ENCODE measurements around the gene RGS7. TPM values are rescaled to one million over a fixed set of nuclear protein-coding genes. Genes with fewer than 3 reads are reported as not detected.

RGS7 gene
- total and polyA plus RNA-seq, 2 experiments from 2014 or later, result 0.22 to 0.73 TPM

DNA sequence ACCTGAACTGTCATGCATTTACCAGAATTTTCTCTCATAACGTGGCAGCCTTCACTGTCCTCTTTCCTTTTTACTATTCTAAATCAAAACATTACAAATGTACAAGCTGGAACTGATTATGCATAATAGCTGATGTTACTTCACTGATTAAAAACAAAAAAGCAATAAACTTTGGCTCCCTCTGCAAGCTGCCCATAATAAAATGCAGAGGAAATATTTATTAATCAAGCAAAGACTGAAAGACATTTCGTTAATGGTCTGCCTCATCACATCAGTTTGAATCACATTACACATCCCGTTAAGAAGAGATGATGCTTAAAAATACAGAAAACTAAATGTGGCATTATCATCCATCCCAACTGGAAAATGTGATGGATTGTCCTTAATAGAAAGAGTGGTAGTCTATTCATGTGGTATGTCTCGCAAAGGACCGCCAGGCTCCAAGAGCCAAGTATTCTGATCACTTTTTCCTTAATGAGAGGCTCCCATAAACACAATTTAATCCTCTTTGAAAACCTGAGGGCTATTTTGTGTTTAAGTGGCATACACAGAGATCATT is 225.3 kb downstream of the RGS7 start:
- Histone ChIP-seq H3K4me1 (ENCODE audit: insufficient read depth) (no peaks in the 10 kb centered on the region), H2AFZ (no peak overlapping the region), H4K20me1 (ENCODE audit: insufficient read depth, poor library complexity, severe bottlenecking) (no peaks in the 10 kb centered on the region), H3K27ac (no peak overlapping the region), H3K4me3 (no peak overlapping the region), H3K9me3 (ENCODE audit: low read depth) (no peaks in the 10 kb centered on the region), H3K4me2 (no peak overlapping the region), H3K9me2 (replicated peaks; ENCODE audit: insufficient read depth) (no peaks in the 10 kb centered on the region), H3K27me3 (no peaks in the 10 kb centered on the region), H3K79me2 (no peaks in the 10 kb centered on the region), H3K36me3 (replicated peaks; ENCODE audit: insufficient read depth, low read depth) (no peaks in the 10 kb centered on the region)
- 73% methylated on average over 5 of the region's 5 CpGs for WGBS (ENCODE audit: low lambda C conversion rate, missing lambda C conversion rate)
- TF ChIP-seq, protein P1, sequence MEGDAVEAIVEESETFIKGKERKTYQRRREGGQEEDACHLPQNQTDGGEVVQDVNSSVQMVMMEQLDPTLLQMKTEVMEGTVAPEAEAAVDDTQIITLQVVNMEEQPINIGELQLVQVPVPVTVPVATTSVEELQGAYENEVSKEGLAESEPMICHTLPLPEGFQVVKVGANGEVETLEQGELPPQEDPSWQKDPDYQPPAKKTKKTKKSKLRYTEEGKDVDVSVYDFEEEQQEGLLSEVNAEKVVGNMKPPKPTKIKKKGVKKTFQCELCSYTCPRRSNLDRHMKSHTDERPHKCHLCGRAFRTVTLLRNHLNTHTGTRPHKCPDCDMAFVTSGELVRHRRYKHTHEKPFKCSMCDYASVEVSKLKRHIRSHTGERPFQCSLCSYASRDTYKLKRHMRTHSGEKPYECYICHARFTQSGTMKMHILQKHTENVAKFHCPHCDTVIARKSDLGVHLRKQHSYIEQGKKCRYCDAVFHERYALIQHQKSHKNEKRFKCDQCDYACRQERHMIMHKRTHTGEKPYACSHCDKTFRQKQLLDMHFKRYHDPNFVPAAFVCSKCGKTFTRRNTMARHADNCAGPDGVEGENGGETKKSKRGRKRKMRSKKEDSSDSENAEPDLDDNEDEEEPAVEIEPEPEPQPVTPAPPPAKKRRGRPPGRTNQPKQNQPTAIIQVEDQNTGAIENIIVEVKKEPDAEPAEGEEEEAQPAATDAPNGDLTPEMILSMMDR (IDR thresholded peaks at IDR 0.05; ENCODE audit: poor library complexity), result no peak
- no peak for TF ChIP-seq EZH2 (IDR thresholded peaks at IDR 0.05; ENCODE audit: borderline replicate concordance)
- no peak for TF ChIP-seq EZH2phosphoT487 (IDR thresholded peaks at IDR 0.05; ENCODE audit: low read depth, severe bottlenecking, unreplicated experiment)
- no peak for DNase-seq (ENCODE audit: low spot score)

DNA sequence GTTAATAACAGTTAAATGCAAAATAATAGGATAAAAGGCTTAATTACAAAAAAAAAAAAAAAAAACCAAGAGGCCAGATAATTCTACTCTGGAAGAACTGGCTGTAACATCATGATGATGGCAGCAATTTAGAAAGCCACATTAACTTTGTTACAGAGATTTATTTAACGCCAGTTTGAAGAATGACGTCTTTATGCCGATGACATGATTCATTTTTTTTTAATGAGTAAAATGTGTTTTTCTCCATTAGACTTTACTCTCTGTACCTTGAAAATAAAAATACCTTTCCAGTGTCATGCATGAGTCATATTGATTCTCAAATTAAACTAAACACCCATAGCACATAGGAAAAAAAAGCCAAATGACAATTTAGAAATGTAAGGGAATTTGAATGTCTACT is 226.1 kb downstream of the RGS7 start:
- Histone ChIP-seq H3K9me2 (replicated peaks; ENCODE audit: insufficient read depth) (no peaks in the 10 kb centered on the region), H3K4me2 (no peak overlapping the region), H3K36me3 (replicated peaks; ENCODE audit: insufficient read depth, low read depth) (no peaks in the 10 kb centered on the region), H3K4me3 (no peak overlapping the region), H3K4me1 (ENCODE audit: insufficient read depth) (no peaks in the 10 kb centered on the region), H4K20me1 (ENCODE audit: insufficient read depth, poor library complexity, severe bottlenecking) (no peaks in the 10 kb centered on the region), H3K9me3 (ENCODE audit: low read depth) (no peaks in the 10 kb centered on the region), H2AFZ (no peak overlapping the region), H3K27me3 (no peaks in the 10 kb centered on the region), H3K79me2 (no peaks in the 10 kb centered on the region), H3K27ac (no peak overlapping the region)
- no peak for DNase-seq (ENCODE audit: low spot score)
- TF ChIP-seq EZH2phosphoT487 (IDR thresholded peaks at IDR 0.05; ENCODE audit: low read depth, severe bottlenecking, unreplicated experiment) (no peak), EZH2 (IDR thresholded peaks at IDR 0.05; ENCODE audit: borderline replicate concordance) (no peak)
- TF ChIP-seq, protein P1 (IDR thresholded peaks at IDR 0.05; ENCODE audit: poor library complexity), result no peak
- WGBS (ENCODE audit: low lambda C conversion rate, missing lambda C conversion rate), result 86% methylated on average over 3 of the region's 3 CpGs

DNA sequence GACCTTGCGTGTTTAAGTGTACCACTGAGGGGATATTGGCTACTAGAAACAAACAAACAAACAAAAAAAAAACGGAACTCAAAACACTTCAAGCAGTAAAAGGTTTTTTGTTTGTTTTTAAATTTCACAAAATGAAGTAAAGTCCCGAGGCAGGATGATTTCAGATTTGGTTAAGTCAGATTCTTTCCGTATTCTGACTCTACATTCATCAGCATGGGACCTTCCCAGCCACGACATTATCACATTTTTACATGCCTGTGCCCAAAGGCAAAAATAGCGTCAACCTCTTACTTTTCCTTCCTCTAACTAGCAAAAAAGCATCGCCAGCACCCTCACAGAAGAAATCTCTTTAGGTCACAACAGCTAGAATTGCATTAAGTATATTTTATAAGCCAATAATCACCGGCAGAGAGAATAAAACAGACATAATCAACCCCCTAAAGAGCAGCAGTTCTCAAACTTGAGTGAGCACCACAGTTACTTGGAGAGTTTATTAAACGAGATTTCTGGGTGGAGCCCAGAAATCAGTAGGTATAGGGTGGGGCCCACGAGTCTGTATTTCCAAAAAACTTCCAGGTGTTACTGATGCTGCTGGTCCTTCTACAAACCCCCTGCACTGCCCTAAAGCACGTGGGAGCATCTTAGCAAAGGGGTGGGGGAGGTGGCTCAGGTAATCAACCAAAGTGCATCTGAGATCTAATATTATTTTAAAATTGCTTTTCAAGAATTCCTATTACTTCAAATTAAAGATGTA is 227.6 kb downstream of the RGS7 start:
- H3K9me3 ChIP-seq (ENCODE audit: low read depth), result no peaks in the 10 kb centered on the region
- no peaks in the 10 kb centered on the region for H3K27me3 ChIP-seq
- no peaks in the 10 kb centered on the region for H3K4me1 ChIP-seq (ENCODE audit: insufficient read depth)
- H3K4me2 ChIP-seq, result no peak overlapping the region
- H3K9me2 ChIP-seq (replicated peaks; ENCODE audit: insufficient read depth), result no peaks in the 10 kb centered on the region
- no peaks in the 10 kb centered on the region for H4K20me1 ChIP-seq (ENCODE audit: insufficient read depth, poor library complexity, severe bottlenecking)
- H3K4me3 ChIP-seq, result no peak overlapping the region
- WGBS (ENCODE audit: low lambda C conversion rate, missing lambda C conversion rate), result 67% methylated on average over 11 of the region's 11 CpGs
- H3K36me3 ChIP-seq (replicated peaks; ENCODE audit: insufficient read depth, low read depth), result no peaks in the 10 kb centered on the region
- no peaks in the 10 kb centered on the region for H3K79me2 ChIP-seq
- no peak overlapping the region for H2AFZ ChIP-seq
- TF ChIP-seq EZH2phosphoT487 (IDR thresholded peaks at IDR 0.05; ENCODE audit: low read depth, severe bottlenecking, unreplicated experiment) (no peak), EZH2 (IDR thresholded peaks at IDR 0.05; ENCODE audit: borderline replicate concordance) (no peak)
- TF ChIP-seq, protein P1 (IDR thresholded peaks at IDR 0.05; ENCODE audit: poor library complexity), result no peak
- no peak for DNase-seq (ENCODE audit: low spot score)
- H3K27ac ChIP-seq, result no peak overlapping the region

Measured in hepatocyte (in vitro differentiated cells).